ENCODE results near the gene SNAP91. TPM values are rescaled to one million over a fixed set of nuclear protein-coding genes. Genes with fewer than 3 reads are reported as not detected.

Gene SNAP91
- total RNA-seq, 1 donor from 2014 or later = 0.27 TPM

DNA sequence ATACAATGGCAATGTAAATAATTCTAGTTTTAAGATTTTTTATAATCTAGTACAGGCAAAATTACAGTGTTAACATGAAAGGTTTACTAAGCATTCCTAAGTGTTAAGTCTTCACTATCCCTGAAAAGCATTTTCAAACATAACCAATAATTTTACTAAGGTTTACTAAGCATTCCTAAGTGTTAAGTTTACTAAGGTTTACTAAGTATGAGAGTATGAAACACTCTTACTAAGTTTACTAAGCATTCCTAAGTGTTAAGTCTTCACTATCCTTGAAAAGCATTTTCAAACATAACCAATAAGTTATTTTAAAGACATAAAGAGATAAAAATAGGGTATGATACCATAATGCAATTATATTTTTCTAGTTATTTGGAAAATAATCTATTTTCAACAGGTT, 114.0 kb downstream of the SNAP91 start:
- Mint-ChIP-seq H3K4me1 (ENCODE audit: low read depth, unreplicated experiment) (no peaks in the 10 kb centered on the region), H3K27ac (ENCODE audit: unreplicated experiment) (no peak overlapping the region), H3K27me3 (ENCODE audit: low read depth, unreplicated experiment) (no peaks in the 10 kb centered on the region), H3K36me3 (ENCODE audit: low read depth, unreplicated experiment) (no peaks in the 10 kb centered on the region), H3K9me3 (ENCODE audit: unreplicated experiment) (no peaks in the 10 kb centered on the region), H3K4me3 (ENCODE audit: unreplicated experiment) (no peak overlapping the region)
- no peaks in the 10 kb centered on the region for H3K4me1 ChIP-seq (ENCODE audit: insufficient read depth, low read length)
- no peak overlapping the region for H3K27ac ChIP-seq (ENCODE audit: low read depth, low read length)
- no peak overlapping the region for H2AFZ ChIP-seq (ENCODE audit: low read depth, low read length)
- H3K9me3 ChIP-seq (ENCODE audit: insufficient read depth, low read depth, low read length) = no peaks in the 10 kb centered on the region
- TF ChIP-seq, protein P1, sequence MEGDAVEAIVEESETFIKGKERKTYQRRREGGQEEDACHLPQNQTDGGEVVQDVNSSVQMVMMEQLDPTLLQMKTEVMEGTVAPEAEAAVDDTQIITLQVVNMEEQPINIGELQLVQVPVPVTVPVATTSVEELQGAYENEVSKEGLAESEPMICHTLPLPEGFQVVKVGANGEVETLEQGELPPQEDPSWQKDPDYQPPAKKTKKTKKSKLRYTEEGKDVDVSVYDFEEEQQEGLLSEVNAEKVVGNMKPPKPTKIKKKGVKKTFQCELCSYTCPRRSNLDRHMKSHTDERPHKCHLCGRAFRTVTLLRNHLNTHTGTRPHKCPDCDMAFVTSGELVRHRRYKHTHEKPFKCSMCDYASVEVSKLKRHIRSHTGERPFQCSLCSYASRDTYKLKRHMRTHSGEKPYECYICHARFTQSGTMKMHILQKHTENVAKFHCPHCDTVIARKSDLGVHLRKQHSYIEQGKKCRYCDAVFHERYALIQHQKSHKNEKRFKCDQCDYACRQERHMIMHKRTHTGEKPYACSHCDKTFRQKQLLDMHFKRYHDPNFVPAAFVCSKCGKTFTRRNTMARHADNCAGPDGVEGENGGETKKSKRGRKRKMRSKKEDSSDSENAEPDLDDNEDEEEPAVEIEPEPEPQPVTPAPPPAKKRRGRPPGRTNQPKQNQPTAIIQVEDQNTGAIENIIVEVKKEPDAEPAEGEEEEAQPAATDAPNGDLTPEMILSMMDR (IDR thresholded peaks at IDR 0.05; ENCODE audit: insufficient read depth, low read depth, low read length) = no peak
- no peak for TF ChIP-seq EZH2 (IDR thresholded peaks at IDR 0.05; ENCODE audit: insufficient read depth, low read length)
- no peak overlapping the region for H3K9ac ChIP-seq (ENCODE audit: low read length)
- FAIRE-seq (no peak), DNase-seq (ENCODE audit: low read depth) (peak; percentile 1)
- H3K27me3 ChIP-seq (ENCODE audit: insufficient read depth, low read length) = no peaks in the 10 kb centered on the region
- H4K20me1 ChIP-seq (ENCODE audit: insufficient read depth, low read length) = no peaks in the 10 kb centered on the region
- no peaks in the 10 kb centered on the region for H3K79me2 ChIP-seq (ENCODE audit: insufficient read depth, low read length)
- no peak overlapping the region for H3K4me3 ChIP-seq (ENCODE audit: insufficient read depth, low read depth, low read length)
- no peaks in the 10 kb centered on the region for H3K36me3 ChIP-seq (ENCODE audit: insufficient read depth, low read length)
- H3K4me2 ChIP-seq (ENCODE audit: low read length) = no peak overlapping the region

DNA sequence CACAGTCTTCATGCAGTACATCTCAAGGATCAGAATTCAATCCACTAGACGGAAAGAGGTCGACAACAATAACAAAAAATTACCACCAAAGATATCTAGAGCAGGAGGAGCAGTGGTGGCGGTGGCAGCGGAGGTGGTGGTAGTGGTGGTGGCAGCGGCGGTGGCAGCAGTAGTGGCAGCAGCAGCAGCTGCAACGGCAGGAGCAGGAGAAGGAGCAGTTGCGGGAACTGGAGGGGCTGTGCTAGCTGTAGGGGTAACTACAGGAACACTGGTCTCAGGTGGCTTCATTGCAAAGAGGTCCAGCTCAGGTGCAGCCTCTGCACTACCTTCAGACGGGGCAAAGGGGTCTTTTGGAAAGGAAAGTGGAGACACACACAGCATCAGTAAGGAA, 115.5 kb downstream of the SNAP91 start:
- H3K4me1 Mint-ChIP-seq (ENCODE audit: low read depth, unreplicated experiment) = no peaks in the 10 kb centered on the region
- Histone ChIP-seq H3K27ac (ENCODE audit: low read depth, low read length) (no peak overlapping the region), H2AFZ (ENCODE audit: low read depth, low read length) (no peak overlapping the region), H3K27me3 (ENCODE audit: insufficient read depth, low read length) (no peaks in the 10 kb centered on the region), H3K36me3 (ENCODE audit: insufficient read depth, low read length) (no peaks in the 10 kb centered on the region), H3K4me1 (ENCODE audit: insufficient read depth, low read length) (no peaks in the 10 kb centered on the region), H3K79me2 (ENCODE audit: insufficient read depth, low read length) (no peaks in the 10 kb centered on the region), H3K9me3 (ENCODE audit: insufficient read depth, low read depth, low read length) (no peaks in the 10 kb centered on the region), H4K20me1 (ENCODE audit: insufficient read depth, low read length) (no peaks in the 10 kb centered on the region), H3K4me3 (ENCODE audit: insufficient read depth, low read depth, low read length) (no peak overlapping the region), H3K9ac (ENCODE audit: low read length) (no peak overlapping the region), H3K4me2 (ENCODE audit: low read length) (no peak overlapping the region)
- H3K9me3 Mint-ChIP-seq (ENCODE audit: unreplicated experiment) = no peaks in the 10 kb centered on the region
- H3K4me3 Mint-ChIP-seq (ENCODE audit: unreplicated experiment) = no peak overlapping the region
- FAIRE-seq (no peak), DNase-seq (ENCODE audit: low read depth) (no peak)
- no peak overlapping the region for H3K27ac Mint-ChIP-seq (ENCODE audit: unreplicated experiment)
- no peaks in the 10 kb centered on the region for H3K36me3 Mint-ChIP-seq (ENCODE audit: low read depth, unreplicated experiment)
- H3K27me3 Mint-ChIP-seq (ENCODE audit: low read depth, unreplicated experiment) = no peaks in the 10 kb centered on the region
- no peak for TF ChIP-seq EZH2 (IDR thresholded peaks at IDR 0.05; ENCODE audit: insufficient read depth, low read length)
- TF ChIP-seq, protein P1 (IDR thresholded peaks at IDR 0.05; ENCODE audit: insufficient read depth, low read depth, low read length) = no peak

DNA sequence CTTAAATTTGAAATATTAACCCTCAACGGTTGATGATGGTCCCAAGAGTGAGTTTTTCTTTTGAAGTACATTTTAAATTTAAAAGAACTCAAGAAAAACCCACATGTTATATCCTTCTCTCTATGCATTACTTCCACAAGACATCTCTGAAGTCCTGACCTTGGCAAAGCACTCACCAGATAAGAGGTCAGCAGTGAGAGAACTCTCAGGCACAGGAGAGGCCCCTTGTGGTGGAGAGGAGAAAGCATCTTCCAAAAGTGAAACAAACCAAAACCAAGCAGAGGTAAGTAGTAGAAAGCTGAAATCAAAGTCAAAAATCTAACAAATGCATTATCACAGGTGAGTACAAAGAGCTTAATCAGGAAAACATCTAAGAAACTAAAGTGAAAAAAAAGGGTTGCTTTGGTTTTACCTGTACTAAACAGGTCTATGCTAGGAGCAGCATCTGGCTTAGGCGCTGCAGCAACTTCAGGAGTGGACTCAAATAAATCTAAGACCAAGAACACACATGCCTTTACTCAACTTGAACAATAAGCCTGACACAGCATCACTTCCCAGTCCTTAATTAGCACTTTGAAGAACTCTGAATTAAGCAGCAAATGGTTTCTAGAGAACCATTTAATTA, 116.0 kb downstream of the SNAP91 start:
- Histone ChIP-seq H3K9me3 (ENCODE audit: insufficient read depth, low read depth, low read length) (no peaks in the 10 kb centered on the region), H3K36me3 (ENCODE audit: insufficient read depth, low read length) (no peaks in the 10 kb centered on the region), H3K4me3 (ENCODE audit: insufficient read depth, low read depth, low read length) (no peak overlapping the region), H4K20me1 (ENCODE audit: insufficient read depth, low read length) (no peaks in the 10 kb centered on the region), H3K9ac (ENCODE audit: low read length) (no peak overlapping the region), H2AFZ (ENCODE audit: low read depth, low read length) (no peak overlapping the region), H3K4me1 (ENCODE audit: insufficient read depth, low read length) (no peaks in the 10 kb centered on the region), H3K4me2 (ENCODE audit: low read length) (no peak overlapping the region), H3K79me2 (ENCODE audit: insufficient read depth, low read length) (no peaks in the 10 kb centered on the region), H3K27ac (ENCODE audit: low read depth, low read length) (no peak overlapping the region), H3K27me3 (ENCODE audit: insufficient read depth, low read length) (no peaks in the 10 kb centered on the region)
- no peaks in the 10 kb centered on the region for H3K9me3 Mint-ChIP-seq (ENCODE audit: unreplicated experiment)
- no peak for DNase-seq (ENCODE audit: low read depth)
- no peaks in the 10 kb centered on the region for H3K36me3 Mint-ChIP-seq (ENCODE audit: low read depth, unreplicated experiment)
- TF ChIP-seq, protein P1 (IDR thresholded peaks at IDR 0.05; ENCODE audit: insufficient read depth, low read depth, low read length) = peak; percentile 22
- TF ChIP-seq EZH2 (IDR thresholded peaks at IDR 0.05; ENCODE audit: insufficient read depth, low read length) = no peak
- no peaks in the 10 kb centered on the region for H3K4me1 Mint-ChIP-seq (ENCODE audit: low read depth, unreplicated experiment)
- H3K27ac Mint-ChIP-seq (ENCODE audit: unreplicated experiment) = no peak overlapping the region
- FAIRE-seq = no peak
- H3K4me3 Mint-ChIP-seq (ENCODE audit: unreplicated experiment) = no peak overlapping the region
- H3K27me3 Mint-ChIP-seq (ENCODE audit: low read depth, unreplicated experiment) = no peaks in the 10 kb centered on the region
